Nucleus accumbens (tissue), 56 donors: ENCODE results near the gene VWA8.
"Not testable (repeated sequence)": the region's sequence is repeated elsewhere in the genome, so short reads cannot be mapped to it uniquely, and the experiment has no call there.

ENCODE experiments used
- DNase-seq, 56 donors: peaks; one replicate each; lab custom pipeline; 2025; lab: John Stamatoyannopoulos, UW

The VWA8 gene

GRCh38 chr13:41862659-41863058 lies 98.2 kb downstream of the VWA8 start:
- not testable (repeated sequence) for DNase-seq

- DNase-seq: no peak
These were observed 101.3 kb downstream of the VWA8 start for GRCh38 chr13:41859565-41859964.

- DNase-seq: no peak
These were observed 102.1 kb downstream of the VWA8 start for GRCh38 chr13:41858780-41859179.

GRCh38 chr13:41854758-41855157 lies 106.2 kb downstream of the VWA8 start:
- DNase-seq: no peak

GRCh38 chr13:41851351-41851750 lies 109.6 kb downstream of the VWA8 start:
- no peak for DNase-seq

GRCh38 chr13:41848435-41849255 lies 112.3 kb downstream of the VWA8 start:
- peak in 1 of 56 donors; percentile 2 for DNase-seq

- no peak for DNase-seq
These were observed 113.7 kb downstream of the VWA8 start for GRCh38 chr13:41847216-41847615.

GRCh38 chr13:41842036-41842620 lies 118.8 kb downstream of the VWA8 start:
- no peak for DNase-seq

- DNase-seq: no peak
These were observed 123.3 kb downstream of the VWA8 start for GRCh38 chr13:41837629-41838028.

GRCh38 chr13:41835871-41836270 lies 125.0 kb downstream of the VWA8 start:
- no peak for DNase-seq

- DNase-seq: not testable (repeated sequence)
These were observed 126.2 kb downstream of the VWA8 start for GRCh38 chr13:41834697-41835096.

GRCh38 chr13:41833831-41834230 lies 127.1 kb downstream of the VWA8 start:
- DNase-seq: no peak

GRCh38 chr13:41833201-41833600 lies 127.7 kb downstream of the VWA8 start:
- peak in 23 of 56 donors; percentile 1 to 44 (median 14) for DNase-seq

GRCh38 chr13:41827507-41828213 lies 133.2 kb downstream of the VWA8 start:
- no peak for DNase-seq

GRCh38 chr13:41825691-41826090 lies 135.2 kb downstream of the VWA8 start:
- no peak for DNase-seq

- no peak for DNase-seq
These were observed 137.4 kb downstream of the VWA8 start for GRCh38 chr13:41823476-41823875.

- DNase-seq: no peak
These were observed 138.3 kb downstream of the VWA8 start for GRCh38 chr13:41822560-41822959.

- DNase-seq: no peak
These were observed 139.7 kb downstream of the VWA8 start for GRCh38 chr13:41821238-41821594.

GRCh38 chr13:41820581-41821237 lies 140.2 kb downstream of the VWA8 start:
- no peak for DNase-seq

GRCh38 chr13:41816057-41816456 lies 144.9 kb downstream of the VWA8 start:
- no peak for DNase-seq

GRCh38 chr13:41813426-41813825 lies 147.5 kb downstream of the VWA8 start:
- no peak for DNase-seq
